ENCODE measurements around the gene FHL5.

DNA sequence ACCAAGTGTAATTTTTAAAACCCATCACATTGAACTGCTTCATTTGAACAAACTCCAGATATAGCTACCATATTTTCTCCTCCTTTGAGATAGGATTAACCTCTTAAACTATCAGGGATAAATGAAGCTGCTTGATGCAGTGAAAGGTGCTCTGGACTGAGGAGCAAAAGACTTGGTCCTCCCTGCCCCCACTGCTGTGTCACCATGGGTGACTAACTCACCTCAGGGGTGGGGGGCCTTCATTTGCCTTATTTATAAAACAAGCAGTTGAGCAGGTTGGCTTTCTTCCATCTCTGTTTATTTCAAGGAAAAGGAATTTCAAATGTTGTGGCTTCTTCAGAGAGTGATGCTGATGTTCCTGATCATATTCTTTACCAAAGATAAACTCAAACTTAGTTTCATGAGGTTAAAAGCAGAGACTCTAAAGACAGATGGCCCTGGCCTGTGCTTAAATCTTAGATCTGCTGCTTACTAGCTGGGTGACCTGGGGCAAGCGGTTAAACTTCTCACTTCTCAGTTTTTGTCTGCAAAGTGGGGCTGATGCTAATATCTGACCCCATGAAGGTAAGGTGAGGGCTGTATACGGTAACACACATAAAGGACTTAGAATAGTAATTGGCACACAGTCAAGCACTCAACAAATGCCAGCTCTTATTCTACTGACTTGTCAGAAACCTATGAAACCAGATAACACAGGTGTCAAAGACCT lies 50.5 kb downstream of the FHL5 start:
- TF ChIP-seq, protein P1, sequence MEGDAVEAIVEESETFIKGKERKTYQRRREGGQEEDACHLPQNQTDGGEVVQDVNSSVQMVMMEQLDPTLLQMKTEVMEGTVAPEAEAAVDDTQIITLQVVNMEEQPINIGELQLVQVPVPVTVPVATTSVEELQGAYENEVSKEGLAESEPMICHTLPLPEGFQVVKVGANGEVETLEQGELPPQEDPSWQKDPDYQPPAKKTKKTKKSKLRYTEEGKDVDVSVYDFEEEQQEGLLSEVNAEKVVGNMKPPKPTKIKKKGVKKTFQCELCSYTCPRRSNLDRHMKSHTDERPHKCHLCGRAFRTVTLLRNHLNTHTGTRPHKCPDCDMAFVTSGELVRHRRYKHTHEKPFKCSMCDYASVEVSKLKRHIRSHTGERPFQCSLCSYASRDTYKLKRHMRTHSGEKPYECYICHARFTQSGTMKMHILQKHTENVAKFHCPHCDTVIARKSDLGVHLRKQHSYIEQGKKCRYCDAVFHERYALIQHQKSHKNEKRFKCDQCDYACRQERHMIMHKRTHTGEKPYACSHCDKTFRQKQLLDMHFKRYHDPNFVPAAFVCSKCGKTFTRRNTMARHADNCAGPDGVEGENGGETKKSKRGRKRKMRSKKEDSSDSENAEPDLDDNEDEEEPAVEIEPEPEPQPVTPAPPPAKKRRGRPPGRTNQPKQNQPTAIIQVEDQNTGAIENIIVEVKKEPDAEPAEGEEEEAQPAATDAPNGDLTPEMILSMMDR (IDR thresholded peaks at IDR 0.05), result no peak
- TF ChIP-seq EZH2phosphoT487 (IDR thresholded peaks at IDR 0.05) (no peak), EZH2 (IDR thresholded peaks at IDR 0.05) (no peak)
